22Rv1 (cell line): ENCODE results near the gene GPC6.

ENCODE experiments used
- H3K27ac ChIP-seq: fragments of 450-650 bp; 2 replicates; pipeline ENCODE4 v1.5.1; 2017
- ZFX ChIP-seq: fragments of 450-650 bp; IDR thresholded peaks from 2 replicates; pipeline ENCODE4 v1.6.1; 2017; ENCODE audit warnings: antibody characterized with exemption, borderline replicate concordance
- TF ChIP-seq, protein P1 (sequence below): fragments of 450-650 bp; IDR thresholded peaks from 2 replicates; pipeline ENCODE4 v1.5.1; 2017; ENCODE audit warnings: mild to moderate bottlenecking

Gene GPC6

DNA sequence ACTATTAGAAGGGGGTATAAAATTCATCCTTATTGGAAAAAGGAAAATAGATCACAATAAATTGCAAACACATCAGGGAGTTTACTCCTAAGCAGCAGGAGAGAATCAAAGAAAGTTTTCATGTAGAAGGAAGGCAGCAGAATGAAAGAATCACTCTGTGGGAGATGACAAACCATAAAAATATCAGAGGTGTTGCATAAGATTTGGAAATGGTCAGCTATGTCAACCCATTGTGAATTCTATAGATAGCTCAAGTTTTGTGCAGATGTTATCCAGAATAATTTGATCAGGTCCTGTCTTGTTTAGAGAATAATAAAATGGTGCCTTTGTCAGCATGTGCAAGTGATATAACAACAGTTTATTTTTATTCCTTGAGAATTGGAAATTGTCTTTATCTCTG is 630.5 kb downstream of the GPC6 start:
- TF ChIP-seq, protein P1, sequence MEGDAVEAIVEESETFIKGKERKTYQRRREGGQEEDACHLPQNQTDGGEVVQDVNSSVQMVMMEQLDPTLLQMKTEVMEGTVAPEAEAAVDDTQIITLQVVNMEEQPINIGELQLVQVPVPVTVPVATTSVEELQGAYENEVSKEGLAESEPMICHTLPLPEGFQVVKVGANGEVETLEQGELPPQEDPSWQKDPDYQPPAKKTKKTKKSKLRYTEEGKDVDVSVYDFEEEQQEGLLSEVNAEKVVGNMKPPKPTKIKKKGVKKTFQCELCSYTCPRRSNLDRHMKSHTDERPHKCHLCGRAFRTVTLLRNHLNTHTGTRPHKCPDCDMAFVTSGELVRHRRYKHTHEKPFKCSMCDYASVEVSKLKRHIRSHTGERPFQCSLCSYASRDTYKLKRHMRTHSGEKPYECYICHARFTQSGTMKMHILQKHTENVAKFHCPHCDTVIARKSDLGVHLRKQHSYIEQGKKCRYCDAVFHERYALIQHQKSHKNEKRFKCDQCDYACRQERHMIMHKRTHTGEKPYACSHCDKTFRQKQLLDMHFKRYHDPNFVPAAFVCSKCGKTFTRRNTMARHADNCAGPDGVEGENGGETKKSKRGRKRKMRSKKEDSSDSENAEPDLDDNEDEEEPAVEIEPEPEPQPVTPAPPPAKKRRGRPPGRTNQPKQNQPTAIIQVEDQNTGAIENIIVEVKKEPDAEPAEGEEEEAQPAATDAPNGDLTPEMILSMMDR = no peak
- TF ChIP-seq ZFX = no peak
- H3K27ac ChIP-seq = no peak overlapping the region

DNA sequence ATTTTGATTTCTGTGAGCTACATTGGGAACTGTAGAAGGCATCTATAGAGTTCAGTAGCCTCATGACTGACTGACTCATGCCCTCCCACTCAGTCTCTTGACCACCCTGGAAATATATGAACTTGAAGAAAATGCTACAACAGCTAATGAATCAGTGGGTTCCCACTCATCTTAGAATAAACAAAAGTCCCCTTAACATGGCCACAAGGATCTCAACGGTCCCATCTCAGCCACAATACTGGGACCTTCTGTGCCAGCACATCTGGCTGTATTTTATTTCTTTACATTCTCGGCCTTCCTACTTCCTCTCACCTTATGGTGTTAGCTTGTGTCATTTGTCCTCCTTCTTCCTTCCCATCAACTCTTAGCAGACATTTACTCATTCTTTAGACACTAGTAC is 633.1 kb downstream of the GPC6 start:
- no peak overlapping the region for H3K27ac ChIP-seq
- no peak for TF ChIP-seq ZFX
- TF ChIP-seq, protein P1 = no peak

DNA sequence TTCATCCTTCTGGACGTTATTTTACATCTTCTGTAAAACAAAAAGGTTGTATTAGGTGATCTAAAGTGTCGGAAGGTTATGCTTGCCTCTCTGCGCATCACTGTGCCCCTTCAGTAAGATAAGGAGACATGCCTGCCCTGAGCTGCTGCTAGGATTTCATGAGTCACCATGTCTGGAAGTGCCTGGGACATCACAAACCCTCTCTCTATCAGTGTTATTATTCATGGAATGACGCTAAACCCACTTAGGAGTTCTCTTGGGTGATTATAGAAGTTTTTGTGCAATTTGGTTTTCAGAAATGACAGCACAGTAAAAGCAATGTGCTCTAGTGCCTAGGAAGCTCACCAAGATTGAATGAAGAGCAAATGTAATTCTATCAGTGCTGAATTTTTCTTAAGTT is 635.2 kb downstream of the GPC6 start:
- no peak overlapping the region for H3K27ac ChIP-seq
- TF ChIP-seq ZFX = no peak
- TF ChIP-seq, protein P1 = no peak

DNA sequence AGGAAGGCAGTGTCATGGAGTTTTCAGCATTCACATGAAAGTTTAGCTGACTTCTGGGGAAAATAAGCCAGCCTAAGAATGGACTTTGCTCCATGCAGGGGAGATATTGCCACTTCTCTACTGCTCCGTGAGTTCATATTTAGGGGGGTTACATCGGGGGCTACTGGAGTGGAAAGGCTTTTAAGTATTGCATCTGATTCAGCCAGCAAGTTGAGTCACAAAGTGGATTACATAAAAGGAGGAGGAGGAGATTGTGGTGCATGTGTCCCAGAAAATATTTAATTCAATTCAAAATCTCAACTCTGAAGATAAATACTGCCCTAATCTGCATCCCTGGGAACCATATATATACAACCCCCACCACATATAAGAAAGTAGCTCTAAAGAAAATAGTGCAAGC is 635.7 kb downstream of the GPC6 start:
- no peak overlapping the region for H3K27ac ChIP-seq
- no peak for TF ChIP-seq ZFX
- TF ChIP-seq, protein P1 = no peak

DNA sequence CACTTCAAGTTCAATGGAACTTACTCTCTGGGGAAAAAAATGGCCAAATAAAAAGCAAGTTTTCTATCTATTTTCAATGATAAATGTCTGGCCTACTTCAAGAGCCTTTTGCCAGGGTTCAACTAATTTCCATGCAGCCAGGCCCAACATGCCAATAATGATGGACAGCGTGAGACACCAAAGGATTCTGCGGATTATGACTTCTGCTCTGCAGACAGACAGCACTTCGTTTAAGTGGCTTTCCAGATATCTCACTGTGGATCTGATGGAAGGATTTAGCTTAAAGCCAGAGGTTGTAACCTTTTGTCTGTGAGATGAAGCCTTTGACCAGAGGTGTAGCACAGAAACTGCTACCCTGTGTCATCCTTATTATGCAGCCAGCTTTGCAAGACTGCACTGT is 638.6 kb downstream of the GPC6 start:
- H3K27ac ChIP-seq = no peak overlapping the region
- TF ChIP-seq, protein P1 = no peak
- no peak for TF ChIP-seq ZFX

DNA sequence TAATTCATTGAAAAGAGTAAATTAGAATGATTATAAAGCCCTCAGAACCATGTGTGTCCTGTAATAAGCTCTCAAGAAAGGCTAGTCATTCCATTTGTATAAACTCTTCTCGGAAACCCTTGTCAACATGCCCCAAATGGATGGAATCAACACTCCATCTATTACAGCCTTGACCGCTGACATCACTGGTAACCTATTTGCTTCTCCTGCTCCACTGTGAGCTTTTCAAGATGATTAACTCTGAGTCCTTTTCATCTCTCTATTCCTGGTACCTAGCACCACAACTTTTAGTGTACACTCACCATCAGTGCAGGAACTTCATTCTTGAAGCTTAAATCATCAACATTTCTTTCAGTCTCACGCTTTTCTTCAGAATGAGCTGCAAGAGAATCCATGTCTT is 640.9 kb downstream of the GPC6 start:
- TF ChIP-seq, protein P1 = no peak
- no peak for TF ChIP-seq ZFX
- H3K27ac ChIP-seq = no peak overlapping the region

DNA sequence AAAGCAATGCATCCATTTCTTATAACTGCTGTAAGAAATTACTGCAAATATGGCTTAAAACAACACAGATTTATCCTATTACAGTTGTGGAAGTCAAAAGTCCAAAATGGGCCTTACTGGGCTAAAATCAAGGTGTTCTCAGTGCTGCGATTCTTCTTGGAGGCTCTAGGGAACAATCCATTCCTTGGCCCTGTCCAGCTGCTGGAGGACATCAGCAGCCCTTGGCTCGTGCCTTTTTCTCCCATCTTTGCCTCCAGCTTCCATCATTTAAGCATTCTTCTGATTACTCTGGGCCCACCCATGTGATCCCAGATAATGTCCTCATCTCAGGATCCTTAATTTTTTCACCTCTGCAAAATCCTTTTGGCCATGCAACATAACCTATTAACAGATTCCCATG is 645.8 kb downstream of the GPC6 start:
- H3K27ac ChIP-seq = no peak overlapping the region
- no peak for TF ChIP-seq ZFX
- TF ChIP-seq, protein P1 = no peak
